ACC112 (cell line): Measurements from ENCODE around the gene OSBPL8.

Experiments
- H2AFZ ChIP-seq: fragments of 200-600 bp; sonication (generic); one replicate; pipeline ENCODE4 v1.6.0; 2017; ENCODE audit warnings: antibody characterized with exemption, low read length; ENCODE audit not compliant: unreplicated experiment
- H3K27ac ChIP-seq: fragments of 200-600 bp; sonication (generic); 2 replicates; pipeline ENCODE4 v1.5.1; 2014; ENCODE audit warnings: low read depth, mild to moderate bottlenecking, antibody characterized with exemption, low read length, moderate library complexity
- H3K27me3 ChIP-seq: fragments of 200-600 bp; sonication (generic); 2 replicates; pipeline ENCODE4 v1.6.1; 2014; ENCODE audit warnings: mild to moderate bottlenecking, antibody characterized with exemption, low read length, moderate library complexity, mixed read lengths; ENCODE audit not compliant: insufficient read depth
- H3K36me3 ChIP-seq: fragments of 200-600 bp; sonication (generic); 2 replicates; pipeline ENCODE4 v1.6.1; 2016; ENCODE audit warnings: mild to moderate bottlenecking, antibody characterized with exemption, low read length, moderate library complexity, mixed read lengths; ENCODE audit not compliant: insufficient read depth
- H3K4me1 ChIP-seq: fragments of 200-600 bp; sonication (generic); one replicate; pipeline ENCODE4 v1.6.1; 2016; ENCODE audit warnings: low read length, mixed read lengths; ENCODE audit not compliant: insufficient read depth, unreplicated experiment, control insufficient read depth
- H3K4me3 ChIP-seq: fragments of 200-600 bp; sonication (generic); 2 replicates; pipeline ENCODE4 v1.5.1; 2014; ENCODE audit warnings: mild to moderate bottlenecking, low read depth, low read length
- H3K79me2 ChIP-seq: fragments of 200-600 bp; sonication (generic); one replicate; pipeline ENCODE4 v1.6.0; 2016; ENCODE audit warnings: low read length; ENCODE audit not compliant: control insufficient read depth, unreplicated experiment, insufficient read depth

Gene OSBPL8

GRCh38 chr12:76471579-76471978 is 88.0 kb downstream of the OSBPL8 start:
- peaks cover 21% of the 10 kb centered on the region for H3K4me1 ChIP-seq
- H3K27ac ChIP-seq: no peak overlapping the region
- no peaks in the 10 kb centered on the region for H3K36me3 ChIP-seq
- H3K79me2 ChIP-seq: peaks cover 28% of the 10 kb centered on the region
- H3K27me3 ChIP-seq: no peaks in the 10 kb centered on the region
- H3K4me3 ChIP-seq: no peak overlapping the region
- H2AFZ ChIP-seq: no peak overlapping the region

- Histone ChIP-seq H3K36me3 (no peaks in the 10 kb centered on the region), H3K27me3 (no peaks in the 10 kb centered on the region), H3K79me2 (peaks cover 22% of the 10 kb centered on the region), H2AFZ (no peak overlapping the region), H3K4me1 (peaks cover 21% of the 10 kb centered on the region), H3K27ac (no peak overlapping the region), H3K4me3 (peak overlapping the region; percentile 7; the same call in 1 of the 2 replicates)
Measured at GRCh38 chr12:76470028-76470939, 89.3 kb downstream of the OSBPL8 start.

- no peaks in the 10 kb centered on the region for H3K27me3 ChIP-seq
- H3K79me2 ChIP-seq: peaks cover 20% of the 10 kb centered on the region
- H3K36me3 ChIP-seq: no peaks in the 10 kb centered on the region
- no peak overlapping the region for H3K27ac ChIP-seq
- peaks cover 4% of the 10 kb centered on the region for H3K4me1 ChIP-seq
- no peak overlapping the region for H3K4me3 ChIP-seq
- no peak overlapping the region for H2AFZ ChIP-seq
Measured at GRCh38 chr12:76464631-76465166, 94.9 kb downstream of the OSBPL8 start.

- H3K4me3 ChIP-seq: no peak overlapping the region
- no peak overlapping the region for H2AFZ ChIP-seq
- peaks cover 21% of the 10 kb centered on the region for H3K79me2 ChIP-seq
- H3K27me3 ChIP-seq: no peaks in the 10 kb centered on the region
- H3K27ac ChIP-seq: no peak overlapping the region
- H3K4me1 ChIP-seq: peaks cover 4% of the 10 kb centered on the region
- no peaks in the 10 kb centered on the region for H3K36me3 ChIP-seq
Measured at GRCh38 chr12:76462668-76463224, 96.8 kb downstream of the OSBPL8 start.

GRCh38 chr12:76460807-76461206 is 98.8 kb downstream of the OSBPL8 start:
- H3K36me3 ChIP-seq: no peaks in the 10 kb centered on the region
- H3K4me1 ChIP-seq: peaks cover 9% of the 10 kb centered on the region
- no peak overlapping the region for H2AFZ ChIP-seq
- H3K27me3 ChIP-seq: no peaks in the 10 kb centered on the region
- H3K4me3 ChIP-seq: no peak overlapping the region
- H3K27ac ChIP-seq: no peak overlapping the region
- H3K79me2 ChIP-seq: peaks cover 17% of the 10 kb centered on the region

GRCh38 chr12:76457818-76458217 is 101.8 kb downstream of the OSBPL8 start:
- H3K4me3 ChIP-seq: no peak overlapping the region
- H3K27me3 ChIP-seq: no peaks in the 10 kb centered on the region
- peaks cover 19% of the 10 kb centered on the region for H3K4me1 ChIP-seq
- H3K79me2 ChIP-seq: peaks cover 15% of the 10 kb centered on the region
- no peak overlapping the region for H3K27ac ChIP-seq
- no peak overlapping the region for H2AFZ ChIP-seq
- H3K36me3 ChIP-seq: no peaks in the 10 kb centered on the region

GRCh38 chr12:76457010-76457409 is 102.6 kb downstream of the OSBPL8 start:
- Histone ChIP-seq H3K27ac (no peak overlapping the region), H3K27me3 (no peaks in the 10 kb centered on the region), H3K4me1 (peaks cover 15% of the 10 kb centered on the region), H2AFZ (no peak overlapping the region), H3K79me2 (peaks cover 18% of the 10 kb centered on the region), H3K36me3 (no peaks in the 10 kb centered on the region), H3K4me3 (no peak overlapping the region)

GRCh38 chr12:76455582-76456345 is 103.8 kb downstream of the OSBPL8 start:
- Histone ChIP-seq H3K4me1 (peaks cover 23% of the 10 kb centered on the region), H3K79me2 (peaks cover 12% of the 10 kb centered on the region), H3K27ac (peak overlapping the region; percentile 51), H3K27me3 (no peaks in the 10 kb centered on the region), H2AFZ (no peak overlapping the region), H3K36me3 (no peaks in the 10 kb centered on the region), H3K4me3 (no peak overlapping the region)

GRCh38 chr12:76451528-76451927 is 108.0 kb downstream of the OSBPL8 start:
- peaks cover 12% of the 10 kb centered on the region for H3K79me2 ChIP-seq
- peaks cover 32% of the 10 kb centered on the region for H3K4me1 ChIP-seq
- H3K4me3 ChIP-seq: no peak overlapping the region
- 0 out of 2 replicates have a peak overlapping the region, but pooled peaks have one; percentile 54 for H3K27ac ChIP-seq
- H3K36me3 ChIP-seq: peaks cover 12% of the 10 kb centered on the region
- no peaks in the 10 kb centered on the region for H3K27me3 ChIP-seq
- no peak overlapping the region for H2AFZ ChIP-seq

- H2AFZ ChIP-seq: no peak overlapping the region
- peaks cover 12% of the 10 kb centered on the region for H3K36me3 ChIP-seq
- peaks cover 32% of the 10 kb centered on the region for H3K4me1 ChIP-seq
- peak overlapping the region; percentile 54 for H3K27ac ChIP-seq
- H3K27me3 ChIP-seq: no peaks in the 10 kb centered on the region
- no peak overlapping the region for H3K4me3 ChIP-seq
- H3K79me2 ChIP-seq: peaks cover 17% of the 10 kb centered on the region
Measured at GRCh38 chr12:76450690-76451089, 108.9 kb downstream of the OSBPL8 start.
